HCT116 (cell line): ENCODE data around the gene HNRNPDL. TPM values are rescaled to one million over a fixed set of nuclear protein-coding genes. Genes with fewer than 3 reads are reported as not detected.

Experiments used
- ATAC-seq: fragments of 200-7000 bp; cut with Tn5 transposase; 2 replicates; pipeline ENCODE4 v1.9.1; 2020; ENCODE audit warnings: mild to moderate bottlenecking, moderate library complexity
- BruUV-seq: library from RNA; stranded (reverse); fragments of 400-500 nt; replicated peaks from 2 replicates; lab custom pipeline; 2021; lab: Mats Ljungman, UMichigan
- CTCF ChIA-PET: fragments of 300-600 bp; sonication (Branson Sonifier 250); formaldehyde crosslinking; loops from one replicate; lab custom pipeline; 2021; ENCODE audit warnings: antibody characterized with exemption; lab: Charles Lee
- POLR2A ChIA-PET: fragments of 300-600, 350-600 bp; sonication (Branson Sonifier 250); formaldehyde crosslinking; loops from one replicate; lab custom pipeline; 2021; ENCODE audit warnings: antibody characterized with exemption; lab: Charles Lee
- RAD21 ChIA-PET, 2 experiments: fragments of 300-600 bp; sonication (Branson Sonifier 250); formaldehyde crosslinking; loops; one replicate each; lab custom pipeline; 2023; ENCODE audit warnings: low total read pairs in 2 of 2; ENCODE audit not compliant: uncharacterized antibody in 2 of 2, unreplicated experiment in 2 of 2, low non-redundant PET in 1 of 2; lab: Charles Lee
- DNase-seq: peaks from one replicate; pipeline ENCODE4 v3.0.0-alpha.2; 2010; ENCODE audit warnings: low read depth, low spot score
- H2AFZ ChIP-seq: fragments of 200-600 bp; shearing (Covaris generic), sonication (generic); 2 replicates; pipeline ENCODE4 v1.6.1; 2017; ENCODE audit warnings: low read depth, mixed run types, mixed read lengths, antibody characterized with exemption, low read length; ENCODE audit not compliant: poor library complexity, severe bottlenecking
- H3K27ac ChIP-seq: 2 replicates; pipeline ENCODE4 v1.5.1; 2012; ENCODE audit warnings: low read depth, low read length
- H3K27me3 ChIP-seq: fragments of 200-600 bp; sonication (generic); 2 replicates; pipeline ENCODE4 v1.6.1; 2016; ENCODE audit warnings: mixed run types, low read length, mixed read lengths; ENCODE audit not compliant: insufficient read depth
- H3K36me3 ChIP-seq, 2 experiments: fragments of 200-500 bp in 1 of 2; fragments of 200-600 bp in 1 of 2; sonication (Bioruptor generic) in 1 of 2; sonication (generic) in 1 of 2; 2 replicates each; pipeline versions ENCODE4 v1.5.1 to v1.6.1; 2014 to 2016; ENCODE audit warnings: low read length in 2 of 2, inconsistent platforms in 1 of 2, mixed read lengths in 1 of 2, mixed run types in 1 of 2; ENCODE audit not compliant: insufficient read depth in 2 of 2, control insufficient read depth in 1 of 2
- H3K4me1 ChIP-seq, 2 experiments: fragments of 200-600 bp in 1 of 2; sonication (generic) in 1 of 2; 2 replicates each; pipeline versions ENCODE4 v1.5.1 to v1.6.1; 2012 to 2017; ENCODE audit warnings: low read length in 2 of 2, inconsistent platforms in 1 of 2, mild to moderate bottlenecking in 1 of 2, mixed read lengths in 1 of 2, mixed run types in 1 of 2, moderate library complexity in 1 of 2; ENCODE audit not compliant: insufficient read depth in 2 of 2, control insufficient read depth in 1 of 2
- H3K4me2 ChIP-seq: fragments of 200-600 bp; sonication (generic); 2 replicates; pipeline ENCODE4 v1.6.1; 2017; ENCODE audit warnings: mixed run types, low read length, mixed read lengths
- H3K4me3 ChIP-seq, 2 experiments: fragments of 200-600 bp in 1 of 2; sonication (generic) in 1 of 2; replicated peaks in 1 of 2; 2 replicates each; pipeline ENCODE4 v1.5.1; 2011 to 2016; ENCODE audit warnings: low read length in 2 of 2, control low read depth in 1 of 2, low read depth in 1 of 2, mild to moderate bottlenecking in 1 of 2, mixed read lengths in 1 of 2, mixed run types in 1 of 2
- H3K79me2 ChIP-seq: fragments of 200-600 bp; sonication (generic); 2 replicates; pipeline ENCODE4 v1.6.1; 2017; ENCODE audit warnings: mild to moderate bottlenecking, mixed run types, low read length, moderate library complexity, mixed read lengths; ENCODE audit not compliant: insufficient read depth
- H3K9ac ChIP-seq: fragments of 200-600 bp; sonication (generic); 2 replicates; pipeline ENCODE4 v1.6.1; 2016; ENCODE audit warnings: low read length, mixed read lengths
- H3K9me2 ChIP-seq: fragments of 200-600 bp; sonication (generic), shearing (Covaris generic); 2 replicates; pipeline ENCODE4 v1.6.1; 2017; ENCODE audit warnings: mixed run types, mild to moderate bottlenecking, moderate library complexity; ENCODE audit not compliant: insufficient read depth
- H3K9me3 ChIP-seq, 2 experiments: fragments of 200-500 bp in 1 of 2; fragments of 200-600 bp in 1 of 2; sonication (Bioruptor generic) in 1 of 2; sonication (generic) in 1 of 2; 2 replicates each; pipeline ENCODE4 v1.6.1; 2014 to 2017; ENCODE audit warnings: low read length in 2 of 2, mixed read lengths in 2 of 2, inconsistent platforms in 1 of 2, low read depth in 1 of 2, mild to moderate bottlenecking in 1 of 2, mixed run types in 1 of 2, moderate library complexity in 1 of 2; ENCODE audit not compliant: control insufficient read depth in 1 of 2, insufficient read depth in 1 of 2
- H4K20me1 ChIP-seq: fragments of 200-600 bp; sonication (generic), shearing (Covaris generic); 2 replicates; pipeline ENCODE4 v1.6.1; 2017; ENCODE audit warnings: mixed run types, mild to moderate bottlenecking, moderate library complexity; ENCODE audit not compliant: insufficient read depth
- ATF3 ChIP-seq: IDR thresholded peaks from 2 replicates; pipeline ENCODE4 v1.6.1; 2012
- CEBPB ChIP-seq: IDR thresholded peaks from 2 replicates; pipeline ENCODE4 v1.6.1; 2012; ENCODE audit warnings: low read depth
- ELF1 ChIP-seq: IDR thresholded peaks from 2 replicates; pipeline ENCODE4 v1.6.1; 2012; ENCODE audit warnings: low read depth, borderline replicate concordance
- FOSL1 ChIP-seq: IDR thresholded peaks from 2 replicates; pipeline ENCODE4 v1.6.1; 2012; ENCODE audit warnings: low read depth
- POLR2AphosphoS5 ChIP-seq: IDR thresholded peaks from 2 replicates; pipeline ENCODE4 v1.6.1; 2011; ENCODE audit warnings: mild to moderate bottlenecking, low read depth, low read length, moderate library complexity
- RAD21 ChIP-seq: IDR thresholded peaks from 2 replicates; pipeline ENCODE4 v1.6.1; 2012; ENCODE audit warnings: low read depth, mild to moderate bottlenecking
- SIN3A ChIP-seq: IDR thresholded peaks from 2 replicates; pipeline ENCODE4 v1.6.1; 2012; ENCODE audit warnings: low read depth
- YY1 ChIP-seq: IDR thresholded peaks from 2 replicates; pipeline ENCODE4 v1.6.1; 2011; ENCODE audit warnings: low read length, low read depth, moderate library complexity, mild to moderate bottlenecking; ENCODE audit not compliant: insufficient replicate concordance; ENCODE audit errors: extremely low read depth
- intact Hi-C: fragments of 100-400 bp; cut with micrococcal nuclease; formaldehyde crosslinking; loops from 2 replicates; pipeline ENCODE4 v1.10.0; 2022
- total RNA-seq: library from RNA; stranded (reverse); gene quantifications from one replicate; pipeline ENCODE4 v1.2.1, GENCODE V29; 2021; ENCODE audit not compliant: unreplicated experiment

HNRNPDL gene
- total RNA-seq, 1 experiment from 2014 or later, result 206 TPM

GRCh38 chr4:82450966-82451755, 20.9 kb upstream of the HNRNPDL start (continued):
- TF ChIP-seq ATF3, result no peak

GRCh38 chr4:82447886-82448285, 17.6 kb upstream of the HNRNPDL start:
- H3K36me3 ChIP-seq, result peaks cover 16 to 37% of the 10 kb centered on the region in 2 experiments
- no peak overlapping the region for H3K27ac ChIP-seq
- H3K9me2 ChIP-seq, result no peaks in the 10 kb centered on the region
- H3K27me3 ChIP-seq, result no peaks in the 10 kb centered on the region
- H3K4me1 ChIP-seq, result no peaks in the 10 kb centered on the region
- TF ChIP-seq ELF1 (no peak), YY1 (no peak), FOSL1 (no peak), SIN3A (no peak), POLR2AphosphoS5 (no peak), CEBPB (no peak), RAD21 (no peak)
- H3K4me3 ChIP-seq, result no peak overlapping the region
- RAD21 ChIA-PET, result no interaction called here
- intact Hi-C loops, result no loop called here
- BruUV-seq, result no TSS peak
- H3K9me3 ChIP-seq, result no peaks in the 10 kb centered on the region
- peaks cover 89% of the 10 kb centered on the region for H3K79me2 ChIP-seq
- no peak overlapping the region for H2AFZ ChIP-seq
- 0 out of 2 replicates have a peak, but pooled peaks cover 11% of the 10 kb centered on the region for H4K20me1 ChIP-seq
- no peak for ATAC-seq
- POLR2A ChIA-PET, result no interaction called here
- no peak overlapping the region for H3K4me2 ChIP-seq
- no peak for DNase-seq
- CTCF ChIA-PET, result no interaction called here
- no peak overlapping the region for H3K9ac ChIP-seq
